ENCODE results near the gene S100A1. TPM values are rescaled to one million over a fixed set of nuclear protein-coding genes. Genes with fewer than 3 reads are reported as not detected.

Gene S100A1
- polyA plus RNA-seq, 4 donors = 17.8 to 33.4 (median 23.5) TPM

GRCh38 chr1:153679337-153680119 is 51.3 kb downstream of the S100A1 start:
- no peak for DNase-seq (ENCODE audit: low read depth in 4 of 4, low spot score in 3 of 4)

GRCh38 chr1:153680120-153680403 is 51.8 kb downstream of the S100A1 start:
- DNase-seq (ENCODE audit: low read depth in 4 of 4, low spot score in 3 of 4) = no peak

Other genes with a start within 250 kb of the S100A1 start
- 10 to 100 TPM in 2 of 4 donors, 1 to 10 TPM in 2; 4.5 to 15.2 (median 10.9) TPM for gene S100A8, start 237.4 kb upstream of the S100A1 start, polyA plus RNA-seq (ENCODE audit: insufficient read length in 4 of 4)
- gene S100A7A, start 211.9 kb upstream of the S100A1 start, polyA plus RNA-seq (ENCODE audit: insufficient read length in 4 of 4) = not detected
- gene S100A7, start 167.8 kb upstream of the S100A1 start, polyA plus RNA-seq (ENCODE audit: insufficient read length in 4 of 4) = under 1 TPM in 3 of 4 donors, not detected in 1; 0.21 to 0.96 (median 0.67) TPM
- gene S100A6, start 92.4 kb upstream of the S100A1 start, polyA plus RNA-seq (ENCODE audit: insufficient read length in 4 of 4) = 100 to 1,000 TPM; 168 to 309 (median 231) TPM
- 1 to 10 TPM in 1 of 4 donors, under 1 TPM in 3; 0.70 to 1.1 (median 0.89) TPM for gene S100A5, start 87.5 kb upstream of the S100A1 start, polyA plus RNA-seq (ENCODE audit: insufficient read length in 4 of 4)
- 10 to 100 TPM; 31.2 to 62.0 (median 37.8) TPM for gene S100A4, start 82.6 kb upstream of the S100A1 start, polyA plus RNA-seq (ENCODE audit: insufficient read length in 4 of 4)
- gene S100A3, start 79.2 kb upstream of the S100A1 start, polyA plus RNA-seq (ENCODE audit: insufficient read length in 4 of 4) = under 1 TPM in 3 of 4 donors, not detected in 1; 0.24 to 0.41 (median 0.35) TPM
- 10 to 100 TPM in 1 of 4 donors, 1 to 10 TPM in 3; 6.2 to 11.8 (median 8.0) TPM for gene S100A2, start 62.6 kb upstream of the S100A1 start, polyA plus RNA-seq (ENCODE audit: insufficient read length in 4 of 4)
- 100 to 1,000 TPM; 108 to 130 (median 113) TPM for gene S100A16, start 15.3 kb upstream of the S100A1 start, polyA plus RNA-seq (ENCODE audit: insufficient read length in 4 of 4)
- gene S100A14, start 12.1 kb upstream of the S100A1 start, polyA plus RNA-seq (ENCODE audit: insufficient read length in 4 of 4) = 10 to 100 TPM; 17.8 to 28.6 (median 20.7) TPM
- 100 to 1,000 TPM; 139 to 170 (median 156) TPM for gene S100A13, start 929 bp upstream of the S100A1 start, polyA plus RNA-seq (ENCODE audit: insufficient read length in 4 of 4)
- 100 to 1,000 TPM; 124 to 131 (median 127) TPM for gene CHTOP, start 5.6 kb downstream of the S100A1 start, polyA plus RNA-seq (ENCODE audit: insufficient read length in 4 of 4)
- 10 to 100 TPM; 57.4 to 60.9 (median 58.7) TPM for gene SNAPIN, start 30.3 kb downstream of the S100A1 start, polyA plus RNA-seq (ENCODE audit: insufficient read length in 4 of 4)
- 100 to 1,000 TPM; 274 to 311 (median 287) TPM for gene ILF2, start 42.6 kb downstream of the S100A1 start, polyA plus RNA-seq (ENCODE audit: insufficient read length in 4 of 4)
- 10 to 100 TPM; 64.8 to 82.3 (median 72.5) TPM for gene NPR1, start 50.3 kb downstream of the S100A1 start, polyA plus RNA-seq (ENCODE audit: insufficient read length in 4 of 4)
- 100 to 1,000 TPM in 2 of 4 donors, 10 to 100 TPM in 2; 89.5 to 122 (median 97.7) TPM for gene INTS3, start 99.6 kb downstream of the S100A1 start, polyA plus RNA-seq (ENCODE audit: insufficient read length in 4 of 4)
- 10 to 100 TPM; 34.0 to 44.8 (median 37.3) TPM for gene SLC27A3, start 147.0 kb downstream of the S100A1 start, polyA plus RNA-seq (ENCODE audit: insufficient read length in 4 of 4)